Measurements from ENCODE around the gene NFKB2.

Gene NFKB2

GRCh38 chr10:102401342-102401654, 5.8 kb downstream of the NFKB2 start:
- ChIA-PET CTCF (interaction anchor here (2.9 to 9.6 kb wide), 4 partner anchors 10 to 23 kb away, joined by 15 to 140 read pairs (median 53); partner anchors contain the start of gene FBXL15), POLR2A (no interaction called here)
- TF ChIP-seq, protein P1, sequence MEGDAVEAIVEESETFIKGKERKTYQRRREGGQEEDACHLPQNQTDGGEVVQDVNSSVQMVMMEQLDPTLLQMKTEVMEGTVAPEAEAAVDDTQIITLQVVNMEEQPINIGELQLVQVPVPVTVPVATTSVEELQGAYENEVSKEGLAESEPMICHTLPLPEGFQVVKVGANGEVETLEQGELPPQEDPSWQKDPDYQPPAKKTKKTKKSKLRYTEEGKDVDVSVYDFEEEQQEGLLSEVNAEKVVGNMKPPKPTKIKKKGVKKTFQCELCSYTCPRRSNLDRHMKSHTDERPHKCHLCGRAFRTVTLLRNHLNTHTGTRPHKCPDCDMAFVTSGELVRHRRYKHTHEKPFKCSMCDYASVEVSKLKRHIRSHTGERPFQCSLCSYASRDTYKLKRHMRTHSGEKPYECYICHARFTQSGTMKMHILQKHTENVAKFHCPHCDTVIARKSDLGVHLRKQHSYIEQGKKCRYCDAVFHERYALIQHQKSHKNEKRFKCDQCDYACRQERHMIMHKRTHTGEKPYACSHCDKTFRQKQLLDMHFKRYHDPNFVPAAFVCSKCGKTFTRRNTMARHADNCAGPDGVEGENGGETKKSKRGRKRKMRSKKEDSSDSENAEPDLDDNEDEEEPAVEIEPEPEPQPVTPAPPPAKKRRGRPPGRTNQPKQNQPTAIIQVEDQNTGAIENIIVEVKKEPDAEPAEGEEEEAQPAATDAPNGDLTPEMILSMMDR (IDR thresholded peaks at IDR 0.05; ENCODE audit: control extremely low read depth, extremely low read depth, low read depth, missing control alignments), result no peak
- DNase-seq (ENCODE audit: extremely low spot score), result no peak

- DNase-seq (ENCODE audit: extremely low spot score), result no peak
- CTCF ChIA-PET, result interaction anchor here (0.8 to 9.6 kb wide), 5 partner anchors 16 to 172 kb away, joined by 3 to 140 read pairs (median 65); partner anchors contain the start of genes ELOVL3 and FBXL15
- POLR2A ChIA-PET, result no interaction called here
- TF ChIP-seq, protein P1 (IDR thresholded peaks at IDR 0.05; ENCODE audit: control extremely low read depth, extremely low read depth, low read depth, missing control alignments), result no peak
These were observed 6.4 kb downstream of the NFKB2 start for GRCh38 chr10:102401735-102402511.

DNA sequence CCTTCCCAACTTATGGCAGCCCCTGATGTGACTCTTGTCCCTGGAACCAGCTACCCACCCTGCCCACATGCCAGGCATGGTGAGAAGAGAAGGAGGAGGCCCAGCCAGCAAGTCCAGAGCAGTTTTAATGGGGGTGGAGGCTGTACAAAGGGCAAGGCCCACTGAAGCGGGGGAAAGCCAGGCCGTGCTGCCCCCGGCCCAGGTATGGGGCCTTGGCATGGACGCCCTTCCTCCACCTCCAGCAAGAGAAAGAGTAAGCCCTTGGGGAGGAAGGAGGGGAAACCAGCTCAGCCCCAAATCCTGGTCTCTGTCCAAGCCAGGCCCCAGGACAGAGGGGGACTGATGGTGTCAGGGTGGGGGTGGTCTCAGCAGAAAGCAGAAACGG, 7.0 kb downstream of the NFKB2 start:
- TF ChIP-seq, protein P1 (IDR thresholded peaks at IDR 0.05; ENCODE audit: control extremely low read depth, extremely low read depth, low read depth, missing control alignments), result no peak
- ChIA-PET POLR2A (interaction anchor here (0.6 kb wide), 1 partner anchor 13 kb away, joined by 3 read pairs; no protein-coding TSS in a partner anchor), CTCF (interaction anchor here (0.8 to 6.6 kb wide), 10 partner anchors 9 to 237 kb away, joined by 3 to 88 read pairs (median 6); partner anchors contain the start of genes ELOVL3 and FBXL15)
- no peak for DNase-seq (ENCODE audit: extremely low spot score)

GRCh38 chr10:102403115-102403514, 7.6 kb downstream of the NFKB2 start:
- TF ChIP-seq, protein P1 (IDR thresholded peaks at IDR 0.05; ENCODE audit: control extremely low read depth, extremely low read depth, low read depth, missing control alignments), result no peak
- ChIA-PET POLR2A (interaction anchor here (0.6 kb wide), 1 partner anchor 14 kb away, joined by 3 read pairs; no protein-coding TSS in a partner anchor), CTCF (interaction anchor here (0.6 to 6.6 kb wide), 27 partner anchors 9 to 714 kb away, joined by 3 to 88 read pairs (median 4); partner anchors contain the start of genes C10orf95, CUEDC2, ELOVL3 and FBXL15)

DNA sequence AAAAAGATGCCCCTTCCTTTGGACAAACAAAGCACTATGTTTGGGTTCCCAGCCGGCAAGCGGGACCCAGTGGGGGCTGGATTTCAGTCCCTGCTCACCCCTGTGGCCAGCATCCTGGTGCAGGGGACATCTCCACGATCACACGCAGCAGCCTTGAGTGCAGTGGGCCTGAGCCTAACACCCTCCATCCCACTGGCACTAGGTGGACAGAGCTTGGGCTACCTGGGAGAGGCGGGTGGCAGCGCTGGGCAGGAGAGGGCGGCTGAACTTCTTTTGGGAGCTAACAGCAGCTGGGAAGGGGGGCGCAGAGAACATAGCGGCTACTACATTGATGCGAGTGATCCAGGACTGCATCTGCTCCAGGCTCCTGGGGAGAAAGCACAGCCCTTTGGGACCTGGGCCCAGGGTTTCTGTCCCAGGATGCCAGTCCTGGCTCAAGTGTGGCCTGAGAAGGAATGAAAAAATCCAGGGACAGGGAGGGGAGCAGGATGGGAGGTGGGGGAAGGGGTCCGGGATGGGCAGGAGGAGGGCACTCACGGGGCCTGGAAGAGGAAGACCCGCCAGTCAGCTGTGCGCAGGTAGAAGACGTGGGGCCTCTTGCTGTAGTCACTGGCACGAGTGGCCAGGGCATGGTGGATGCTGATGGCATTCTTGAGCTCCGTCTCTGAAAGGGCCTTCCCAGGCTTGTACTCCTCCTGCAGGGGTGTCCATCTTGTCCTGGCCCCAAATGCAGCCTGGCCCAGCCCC, 9.0 kb downstream of the NFKB2 start:
- no peak for DNase-seq (ENCODE audit: extremely low spot score)
- POLR2A ChIA-PET, result interaction anchor here (0.6 kb wide), 1 partner anchor 32 kb away, joined by 9 read pairs; no protein-coding TSS in a partner anchor
- TF ChIP-seq, protein P1 (IDR thresholded peaks at IDR 0.05; ENCODE audit: control extremely low read depth, extremely low read depth, low read depth, missing control alignments), result no peak
- CTCF ChIA-PET, result interaction anchor here (0.6 to 6.6 kb wide), 19 partner anchors 7 to 235 kb away, joined by 3 to 88 read pairs (median 5); partner anchors contain the start of genes C10orf95, ELOVL3, FBXL15 and NFKB2

More at GRCh38 chr10:102403115-102403514, 7.6 kb downstream of the NFKB2 start:
- DNase-seq (ENCODE audit: extremely low spot score), result no peak

DNA sequence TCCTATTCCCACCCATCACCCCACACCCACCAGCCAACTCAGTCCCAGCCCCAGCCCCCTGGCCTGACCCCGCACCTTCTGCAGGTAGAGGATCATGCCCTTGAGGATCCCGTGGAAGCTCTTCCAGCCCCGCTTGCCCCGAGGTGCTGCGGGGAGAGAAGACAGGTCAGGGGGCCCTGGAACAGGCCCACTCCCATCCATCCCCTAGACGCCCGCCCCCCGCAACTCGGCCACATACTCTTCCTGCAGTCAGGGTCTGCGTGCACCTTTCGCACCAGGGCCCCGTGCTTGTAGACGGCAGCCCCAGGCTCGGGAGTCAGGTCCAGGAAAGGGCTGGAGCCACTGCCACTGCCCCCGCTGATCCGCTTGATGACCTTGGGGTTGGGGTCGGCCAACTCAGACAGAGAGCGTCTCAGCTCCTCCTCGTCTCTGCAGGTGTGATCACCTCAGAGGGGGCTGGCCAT, 9.6 kb downstream of the NFKB2 start:
- DNase-seq (ENCODE audit: extremely low spot score), result no peak
- TF ChIP-seq, protein P1 (IDR thresholded peaks at IDR 0.05; ENCODE audit: control extremely low read depth, extremely low read depth, low read depth, missing control alignments), result no peak
- ChIA-PET CTCF (interaction anchor here (0.6 to 6.6 kb wide), 13 partner anchors 10 to 236 kb away, joined by 3 to 88 read pairs (median 6); partner anchors contain the start of genes C10orf95, ELOVL3, FBXL15 and NFKB2), POLR2A (no interaction called here)

Data from GM10248 (cell line).